CMK (cell line): Measurements from ENCODE around the gene UBASH3B.

Experiments used
- DNase-seq: peaks from one replicate; pipeline ENCODE4 v3.0.0-alpha.2; 2010; ENCODE audit warnings: low read depth

The UBASH3B gene

DNA sequence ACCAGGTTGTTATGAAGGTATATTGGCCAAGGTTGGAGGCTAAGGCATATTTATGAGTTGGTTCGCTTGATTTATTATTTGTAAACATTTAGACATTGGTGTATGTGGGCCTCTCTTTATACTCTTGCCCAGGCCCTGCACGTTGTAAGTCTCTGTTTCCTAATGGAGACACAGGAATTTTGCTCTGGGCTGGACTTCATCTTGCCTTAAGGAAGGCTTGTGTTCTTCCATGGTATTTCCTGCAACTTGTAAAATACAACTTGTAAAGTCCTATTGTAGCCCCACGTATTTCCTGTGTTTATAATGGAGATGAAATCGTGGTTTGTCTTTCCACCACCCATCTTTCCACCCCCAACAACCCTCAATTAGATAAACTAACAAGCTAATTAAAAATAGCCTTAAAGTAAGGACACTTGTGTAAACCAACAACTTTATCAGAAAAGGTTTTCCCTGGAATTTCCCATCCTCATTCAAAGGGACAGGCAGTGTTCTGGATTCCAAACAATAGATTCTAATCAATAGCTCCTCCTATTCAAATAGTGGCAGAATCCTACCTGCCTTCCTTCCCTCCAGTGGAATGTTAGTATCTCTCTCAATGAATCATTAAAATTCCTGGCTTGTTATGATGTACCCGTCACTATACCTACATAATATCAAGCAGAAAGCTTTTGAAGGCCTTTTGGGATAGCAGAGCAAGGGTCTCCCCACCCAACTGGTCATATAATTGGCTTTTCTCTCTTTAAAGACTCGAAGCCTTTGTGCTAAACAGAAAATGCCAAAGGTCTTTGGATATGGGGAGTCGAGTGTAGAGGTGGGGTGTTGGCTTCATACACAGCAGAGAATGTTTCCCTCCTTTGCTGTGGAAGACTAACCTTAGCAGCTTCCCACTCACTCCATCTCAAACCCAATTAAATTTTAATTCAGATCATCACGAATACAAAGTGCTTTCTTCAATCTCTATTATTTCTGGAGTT, 77.1 kb downstream of the UBASH3B start:
- no peak for DNase-seq

DNA sequence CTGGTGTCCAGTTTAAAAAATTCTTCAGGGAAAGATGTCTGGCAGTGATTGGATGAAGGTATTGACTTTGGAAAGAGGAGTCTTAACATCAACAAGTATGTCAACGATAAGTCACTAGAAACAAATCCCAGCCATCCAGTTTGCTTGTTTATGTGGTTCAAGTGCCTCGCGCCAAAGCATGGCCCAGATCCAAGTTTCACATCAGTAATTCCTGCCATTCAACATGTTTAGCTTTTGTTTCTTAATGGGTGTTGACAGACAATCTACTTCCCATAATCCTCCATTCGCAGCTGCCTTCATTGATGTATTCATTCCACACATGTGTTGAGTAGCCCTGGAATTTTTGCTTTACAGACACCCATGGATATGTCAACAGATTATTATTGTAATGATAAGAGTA, 77.8 kb downstream of the UBASH3B start:
- no peak for DNase-seq

DNA sequence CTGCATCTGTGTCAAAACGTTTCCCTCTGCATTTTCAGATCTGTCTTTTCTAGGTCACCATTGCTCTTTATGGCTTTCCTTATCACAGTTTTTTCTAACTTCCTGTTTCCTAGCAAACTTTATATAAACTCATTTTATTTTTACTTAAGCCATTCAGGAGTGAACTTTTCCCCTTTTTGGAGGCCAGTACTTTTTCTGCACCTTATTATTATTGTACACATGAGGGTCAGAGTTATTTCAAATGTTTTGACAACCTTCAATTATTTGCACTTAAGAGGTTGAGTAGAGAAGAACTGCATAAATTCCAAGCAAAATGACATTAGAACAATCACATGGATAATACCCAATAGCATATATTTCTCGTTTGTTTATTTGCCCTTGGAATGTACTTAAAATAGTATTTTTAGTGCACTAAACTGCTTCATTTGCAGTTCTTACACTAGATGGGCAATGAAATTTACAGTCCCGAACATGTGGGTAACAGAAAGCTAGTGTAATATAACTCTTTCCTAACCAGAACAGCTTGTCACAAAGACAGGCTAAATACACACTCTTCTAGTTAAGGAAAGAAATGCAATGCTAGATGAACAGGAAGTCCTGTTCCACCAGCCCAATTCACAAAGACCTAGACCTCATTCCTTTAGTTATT, 79.5 kb downstream of the UBASH3B start:
- no peak for DNase-seq

DNA sequence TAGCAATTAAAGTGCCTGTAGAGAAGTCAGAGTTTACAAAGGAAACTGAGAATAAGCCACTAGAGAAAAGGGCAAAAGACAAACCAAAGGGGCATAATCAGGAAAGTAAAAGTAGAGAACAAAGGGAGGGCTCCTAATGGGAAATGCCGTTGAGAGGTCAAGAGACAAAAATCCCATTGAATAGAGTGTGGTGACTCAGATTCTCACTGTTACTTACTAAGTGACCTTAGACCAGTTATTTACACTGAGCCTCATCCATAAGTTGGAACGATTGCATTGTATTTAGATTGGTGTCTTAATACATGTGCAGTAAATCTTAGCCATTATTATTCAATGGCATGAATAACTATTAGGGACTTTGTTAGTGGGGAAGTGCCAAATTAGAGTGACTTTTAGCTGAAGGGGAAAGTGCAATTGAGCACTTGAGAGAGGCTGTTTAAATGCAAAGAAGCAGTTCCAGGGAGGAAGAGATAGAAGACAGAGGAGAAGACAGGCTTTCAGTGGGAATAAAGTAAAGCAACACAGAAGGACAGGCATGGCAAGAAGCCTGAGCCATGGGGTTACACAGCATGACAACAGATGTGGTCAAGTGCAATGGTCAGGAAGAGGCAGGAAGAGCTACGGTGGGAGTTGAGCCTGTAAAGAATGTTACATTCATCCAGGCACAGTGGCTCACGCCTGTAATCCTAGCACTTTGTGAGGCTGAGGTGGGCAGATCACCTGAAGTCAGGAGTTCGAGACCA, 82.6 kb downstream of the UBASH3B start:
- no peak for DNase-seq

DNA sequence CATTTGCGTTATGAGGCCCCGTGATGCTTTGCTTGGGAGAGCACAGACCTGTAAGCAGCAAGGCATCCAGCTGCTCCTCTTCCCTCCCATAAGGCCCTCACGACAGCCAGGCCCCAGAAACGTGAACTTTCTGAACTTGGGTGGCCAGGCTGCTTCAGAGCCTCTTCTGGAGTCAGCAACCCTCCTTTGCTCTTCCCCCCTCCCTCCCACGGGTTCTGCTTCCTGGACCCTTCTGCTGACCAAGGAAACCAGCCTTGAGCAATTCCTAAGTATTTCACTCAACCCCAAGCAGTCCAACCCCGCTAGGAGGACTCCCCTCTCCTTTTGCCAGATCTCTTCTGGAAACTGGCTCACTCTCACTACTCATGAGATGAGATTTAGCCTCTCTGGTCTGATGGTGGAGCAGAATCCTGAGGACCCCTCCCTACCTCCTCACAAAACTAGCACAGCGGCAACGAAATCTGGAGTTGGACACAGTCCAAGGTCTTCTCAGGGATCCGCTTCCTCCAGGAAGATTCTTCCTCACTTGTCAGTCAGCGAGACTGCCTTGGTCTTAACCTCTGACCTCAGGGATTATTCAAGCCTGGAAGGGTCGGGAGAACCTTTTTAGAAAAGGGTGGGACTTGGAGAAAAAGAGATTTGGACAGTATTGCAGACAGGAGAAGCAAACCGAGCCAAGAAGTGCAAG, 86.2 kb downstream of the UBASH3B start:
- no peak for DNase-seq

DNA sequence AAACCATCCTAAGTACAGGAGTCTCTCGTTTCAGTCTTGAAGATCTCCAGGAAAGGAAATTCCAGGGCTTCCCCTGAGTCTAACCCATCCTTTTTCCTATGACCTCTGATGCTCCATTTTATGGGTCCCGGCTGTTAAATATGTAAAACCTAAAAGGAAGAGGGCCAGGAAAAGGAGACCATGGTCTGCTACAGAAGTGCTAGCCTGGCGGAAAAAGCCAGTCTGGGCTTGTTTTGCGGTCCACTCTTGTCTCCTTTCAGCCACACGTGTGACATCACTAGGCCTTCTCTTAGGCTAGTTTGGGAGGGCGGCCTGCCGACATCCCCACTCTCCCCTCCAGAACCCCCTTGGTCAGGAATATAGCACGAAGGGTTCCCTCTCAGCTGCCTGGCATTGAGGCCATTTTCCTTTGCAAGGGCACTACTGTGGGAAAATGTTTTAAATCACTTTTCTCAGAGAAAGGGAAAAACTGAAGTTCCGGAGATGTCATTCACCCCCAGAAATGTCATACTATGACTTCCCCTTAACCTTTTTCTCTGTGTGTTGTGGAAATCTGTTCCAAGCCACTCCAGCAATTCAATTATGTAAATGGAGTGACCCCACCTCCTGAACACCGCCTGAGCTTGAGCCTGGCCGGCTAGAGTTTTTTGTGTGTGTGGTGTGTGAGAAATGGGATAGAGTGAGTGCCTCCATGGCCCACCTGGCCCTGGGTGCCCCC, 86.9 kb downstream of the UBASH3B start:
- DNase-seq: no peak

DNA sequence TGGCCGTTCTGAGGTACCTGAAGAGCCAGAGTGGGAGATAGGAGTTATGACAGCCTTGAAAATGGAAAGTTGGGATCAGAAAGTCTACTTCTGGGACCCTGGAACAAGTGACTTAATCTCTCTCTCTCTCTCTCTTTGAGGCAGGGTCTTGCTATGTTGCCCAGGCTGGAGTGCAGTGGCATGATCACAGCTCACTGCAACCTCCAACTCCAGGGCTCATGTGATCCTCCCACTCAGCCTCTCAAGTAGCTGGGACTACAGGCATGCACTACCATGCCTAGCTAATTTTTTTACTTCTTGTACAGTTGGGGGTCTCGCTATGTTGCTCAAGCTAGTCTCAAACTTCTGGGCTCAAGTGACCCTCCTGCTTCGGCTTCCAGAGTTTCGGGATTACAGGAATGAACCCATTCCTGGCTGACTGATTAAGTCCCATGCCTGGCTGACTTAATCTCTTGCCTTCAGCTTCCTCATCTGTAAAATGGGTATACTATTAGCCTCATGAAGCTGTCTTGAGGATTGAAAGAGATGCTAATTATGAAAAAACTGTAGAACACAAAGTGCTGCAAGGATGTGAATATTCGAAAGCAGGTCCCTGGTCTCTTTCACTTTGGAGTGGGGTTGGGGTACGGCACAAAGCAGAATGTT, 87.7 kb downstream of the UBASH3B start:
- DNase-seq: no peak

DNA sequence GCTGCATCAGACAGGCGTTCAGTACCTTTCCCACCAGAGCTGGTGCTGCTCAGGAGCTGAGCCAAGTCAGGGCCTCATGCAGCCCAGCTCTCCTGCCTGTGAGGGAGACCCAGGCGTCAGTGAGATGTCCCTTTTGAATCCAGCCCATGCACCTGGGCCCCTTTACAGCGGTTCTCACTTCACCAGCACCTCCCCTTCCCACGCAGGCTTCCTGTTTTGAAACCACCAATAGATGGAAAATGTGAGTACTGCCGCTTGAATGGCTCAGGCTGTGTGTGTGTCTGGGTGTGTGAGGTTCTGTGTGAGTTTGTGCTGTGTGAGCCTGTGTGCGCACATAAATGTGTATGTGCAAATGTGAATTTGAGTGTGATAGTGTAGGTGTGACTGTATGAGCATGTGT, 88.4 kb downstream of the UBASH3B start:
- DNase-seq: peak; percentile 63

DNA sequence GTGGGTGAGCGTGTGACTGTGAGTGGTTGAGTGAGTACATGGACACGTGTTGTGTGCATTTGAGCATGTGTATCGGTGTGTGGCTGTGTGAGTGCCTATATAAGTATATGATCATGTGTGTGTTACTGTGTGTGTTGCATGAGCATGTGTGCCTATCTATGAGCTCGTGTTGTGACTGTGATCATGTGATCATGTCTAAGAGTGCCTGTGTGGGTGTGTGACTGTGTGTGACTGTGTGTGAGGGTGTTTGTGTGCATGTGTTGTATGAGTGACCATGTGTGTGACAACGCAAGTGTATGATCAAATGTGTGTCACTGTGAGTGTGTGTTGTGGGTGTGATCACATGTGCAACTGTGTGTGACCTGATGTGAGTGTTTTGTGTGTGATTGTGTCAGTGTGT, 88.8 kb downstream of the UBASH3B start:
- DNase-seq: no peak

DNA sequence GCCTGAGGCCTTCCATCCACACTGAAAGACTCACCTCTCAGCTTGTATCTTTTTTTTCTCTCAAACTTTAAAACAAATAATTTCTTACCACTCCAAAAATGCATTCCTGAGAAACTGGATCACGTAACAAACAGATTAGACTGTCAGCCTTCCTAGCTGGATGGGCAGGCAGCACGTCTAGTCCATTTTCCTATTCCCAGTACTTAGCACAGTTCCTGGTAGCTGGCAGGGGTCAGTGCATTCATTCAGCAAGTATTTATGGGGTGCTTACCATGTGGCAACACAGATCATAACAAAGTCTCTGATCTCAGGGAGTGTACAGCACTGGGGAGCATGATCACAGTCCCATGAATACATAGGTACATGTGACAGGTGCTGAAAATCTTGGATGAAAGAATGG, 89.6 kb downstream of the UBASH3B start:
- no peak for DNase-seq

DNA sequence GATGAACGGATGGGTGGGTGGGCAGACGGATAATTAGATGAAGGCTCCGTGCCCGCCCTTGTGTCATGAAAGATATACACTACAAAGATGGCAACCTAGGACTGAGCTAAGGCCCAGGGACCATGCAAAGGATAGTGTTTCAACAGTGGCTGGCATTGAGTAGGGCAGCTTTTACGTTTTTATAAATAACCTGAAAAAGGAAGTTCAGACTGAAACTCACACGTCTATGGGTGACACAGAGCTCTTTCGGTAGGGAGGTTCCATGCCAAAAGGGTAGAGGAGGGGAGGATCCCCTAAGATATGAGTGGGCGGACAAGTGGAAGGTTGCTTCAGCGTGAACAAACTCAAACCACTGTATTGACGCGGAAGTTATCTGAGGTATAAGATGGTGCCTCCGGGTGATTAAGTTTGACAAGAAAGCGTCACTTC, 90.5 kb downstream of the UBASH3B start:
- no peak for DNase-seq

DNA sequence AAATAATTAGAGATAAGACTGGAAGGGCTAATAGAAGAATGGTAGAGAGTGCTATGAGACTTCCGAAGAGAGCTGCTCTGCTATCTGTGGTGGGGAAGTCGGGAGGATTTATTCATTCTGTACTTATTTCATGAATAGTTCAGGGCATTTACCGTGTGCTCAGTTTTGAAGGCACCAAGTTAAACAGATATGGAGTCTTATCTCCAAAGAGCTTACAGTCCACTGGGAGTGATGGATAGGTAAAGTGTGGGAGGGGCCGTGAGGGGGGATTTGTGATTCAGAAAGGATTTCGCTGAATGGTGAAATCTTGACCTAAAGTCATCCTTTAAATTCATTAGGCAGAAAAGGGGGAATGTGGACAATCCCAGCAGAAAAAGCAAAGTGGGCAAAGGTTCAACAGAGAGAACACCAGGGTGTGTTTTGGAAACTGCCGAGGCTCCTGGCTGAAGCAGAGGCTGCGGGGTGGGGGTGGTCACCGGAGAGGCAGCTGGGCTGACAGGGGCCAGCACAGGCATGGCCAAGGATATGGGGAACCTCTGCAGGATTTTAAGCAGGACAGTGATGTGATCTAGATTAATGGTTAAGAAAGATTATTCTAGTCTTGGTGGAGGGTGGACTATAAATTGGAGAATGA, 91.2 kb downstream of the UBASH3B start:
- no peak for DNase-seq

DNA sequence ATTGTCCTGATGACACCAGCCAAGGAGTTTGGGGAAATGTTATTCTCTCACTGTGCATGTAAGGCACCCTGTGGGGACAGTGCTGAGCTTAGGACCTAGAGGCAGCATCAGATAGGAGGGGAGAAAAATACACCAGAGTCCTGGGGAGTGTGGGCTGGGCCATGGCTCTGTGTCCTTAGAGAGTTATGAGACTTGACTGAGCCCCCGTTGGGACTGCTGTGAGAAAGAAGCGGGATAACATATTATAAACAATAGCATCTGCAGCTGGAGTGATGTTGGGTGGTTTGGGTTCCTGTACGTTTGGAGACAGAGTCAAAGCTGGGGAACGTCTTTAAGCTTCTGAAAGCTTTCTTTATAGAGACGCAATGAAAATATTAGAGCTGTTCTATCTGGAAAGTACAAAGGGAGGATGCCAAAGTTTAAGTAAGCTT, 91.8 kb downstream of the UBASH3B start:
- no peak for DNase-seq

DNA sequence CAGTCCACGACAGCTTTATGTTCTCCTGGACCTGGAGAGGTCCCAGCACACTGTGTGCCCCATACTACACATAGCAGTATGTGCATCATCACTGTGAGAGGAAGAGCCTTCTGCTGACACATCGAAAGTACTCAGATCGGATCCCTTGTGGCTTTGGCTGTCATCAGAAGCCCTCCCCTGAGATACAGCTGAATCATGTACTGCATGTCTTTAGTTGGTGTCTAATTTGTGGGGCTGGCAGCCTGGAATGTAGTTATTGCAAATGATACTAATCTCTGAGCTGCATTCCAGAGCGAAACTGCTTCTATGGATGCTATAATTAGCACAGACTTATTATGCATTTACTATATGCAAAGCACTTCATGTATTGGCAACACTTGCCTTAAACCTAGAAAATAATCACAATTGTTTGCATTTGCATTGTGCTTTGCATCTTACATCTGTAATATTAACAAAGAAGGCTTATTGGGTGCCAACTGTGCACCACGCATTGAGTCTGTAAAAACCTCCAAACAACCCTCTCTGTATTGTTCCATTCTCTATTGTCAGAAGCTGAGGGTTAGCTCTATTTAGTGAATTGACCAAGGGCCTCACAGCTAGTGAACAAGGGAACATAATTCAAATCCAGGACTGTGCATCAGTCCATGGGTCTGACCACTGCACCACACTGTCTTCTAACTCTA, 93.6 kb downstream of the UBASH3B start:
- DNase-seq: no peak

DNA sequence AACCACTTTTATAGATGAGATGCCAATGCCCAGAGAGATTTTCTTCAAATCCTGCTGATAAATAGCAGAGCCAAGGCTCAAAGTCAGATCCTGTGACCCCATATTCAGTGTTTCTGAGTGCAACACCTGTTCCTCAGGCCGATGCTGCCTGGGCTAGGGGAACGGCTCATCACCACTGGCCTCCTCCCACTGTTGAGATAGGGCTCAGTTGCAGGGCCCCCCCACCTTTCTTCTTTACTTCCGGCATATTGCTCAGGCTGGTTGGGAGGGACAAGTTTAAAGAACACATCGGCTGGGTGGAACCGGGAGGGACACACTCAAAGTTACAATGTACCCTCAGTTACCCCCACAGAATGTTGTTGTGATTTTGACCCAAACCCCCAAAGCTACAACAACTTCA, 94.5 kb downstream of the UBASH3B start:
- no peak for DNase-seq

DNA sequence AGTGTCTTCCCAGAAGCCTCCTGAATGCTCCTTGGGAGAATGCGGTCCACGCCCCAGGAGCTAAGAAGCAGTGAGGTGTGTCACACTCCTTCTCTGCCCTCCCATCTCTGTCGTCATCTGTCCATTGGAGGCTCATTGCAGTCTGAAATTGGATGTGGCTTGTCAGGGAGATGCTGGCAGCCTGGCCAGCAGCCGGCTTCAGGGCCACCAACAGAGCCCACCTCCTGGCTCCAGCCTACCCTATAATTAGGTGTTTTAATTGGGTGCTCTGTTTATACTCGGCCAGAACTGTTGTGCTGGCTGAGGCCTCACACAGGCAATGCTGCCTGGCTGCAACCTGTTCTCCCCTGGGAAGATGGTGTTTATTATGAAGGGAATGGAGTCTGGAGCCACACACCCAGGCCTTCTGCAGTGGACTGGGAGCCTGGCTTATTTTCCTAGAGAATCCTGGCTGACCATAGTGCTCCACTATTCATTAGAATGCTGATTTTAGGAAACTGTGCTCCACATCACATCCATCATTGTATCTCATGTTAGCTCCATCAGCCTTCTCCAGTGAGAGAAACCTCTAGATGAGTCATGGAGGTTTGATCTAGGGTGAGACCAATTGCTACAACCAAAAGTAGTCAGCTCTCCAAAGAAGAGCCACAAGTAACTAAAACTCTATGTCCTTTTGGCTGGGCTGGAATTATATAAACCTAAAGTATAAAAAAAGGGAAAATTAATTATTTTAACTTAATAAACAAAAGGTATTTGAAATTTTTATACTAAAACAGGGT, 96.0 kb downstream of the UBASH3B start:
- DNase-seq: no peak

DNA sequence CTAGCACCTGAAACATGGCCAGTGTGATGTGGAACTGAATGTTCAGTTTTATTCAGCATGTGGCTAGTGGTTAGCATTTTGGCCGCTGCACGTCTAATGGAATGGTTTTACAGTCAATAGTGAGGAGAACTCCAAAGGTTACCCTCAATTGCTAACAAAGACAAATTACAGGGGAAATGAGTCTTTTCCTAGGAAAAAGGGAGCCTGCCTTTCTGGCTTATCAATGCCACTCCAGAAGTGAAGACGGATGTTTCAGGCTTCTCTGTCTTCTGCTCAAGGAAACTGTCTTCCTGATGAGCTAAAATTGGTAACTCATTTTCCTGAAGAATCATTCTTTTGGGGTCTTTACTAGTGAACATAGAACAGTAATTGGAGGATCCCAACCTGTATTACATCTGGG, 98.5 kb downstream of the UBASH3B start:
- DNase-seq: no peak

DNA sequence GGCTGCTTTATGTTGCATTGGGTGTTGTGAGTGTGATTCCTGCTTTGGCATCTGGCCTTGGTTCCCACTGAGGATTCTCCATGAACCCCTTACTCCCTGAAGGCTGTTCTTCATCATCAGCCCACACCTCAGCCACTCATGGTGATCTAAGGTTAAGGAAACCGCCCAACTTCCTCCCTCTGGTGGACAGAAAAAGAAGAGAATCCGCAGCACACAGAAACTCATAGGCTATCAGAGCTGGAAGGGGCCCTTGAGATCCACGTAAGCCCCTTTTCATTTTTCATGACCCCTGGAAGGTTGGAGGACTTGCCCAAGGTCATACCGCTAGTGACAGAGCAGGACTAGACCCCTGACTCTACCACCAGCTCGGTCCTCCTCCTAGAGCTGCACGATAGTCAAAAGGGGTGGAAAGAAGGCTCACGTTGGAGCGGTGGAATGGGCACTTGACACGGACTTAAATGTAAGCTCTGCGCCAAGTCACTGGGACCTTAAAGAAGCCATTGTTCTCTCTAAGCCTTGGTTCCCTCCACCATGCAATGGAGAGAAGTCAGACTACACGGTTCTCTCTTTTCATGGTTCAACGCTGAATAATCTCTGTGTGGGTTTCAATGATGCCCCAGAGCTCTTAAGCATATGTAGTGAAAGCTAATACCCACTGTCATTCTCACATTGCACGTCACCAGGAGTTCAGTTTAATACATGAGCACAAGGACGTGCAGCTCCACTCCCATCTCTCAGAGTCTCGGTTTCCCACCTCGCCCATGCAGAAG, 99.2 kb downstream of the UBASH3B start:
- DNase-seq: no peak
